Measurements from ENCODE around the gene GSTM5. TPM values are rescaled to one million over a fixed set of nuclear protein-coding genes. Genes with fewer than 3 reads are reported as not detected.
"Not testable (repeated sequence)": the region's sequence is repeated elsewhere in the genome, so short reads cannot be mapped to it uniquely, and the experiment has no call there.

GSTM5 gene
- total RNA-seq, 4 donors from 2014 or later, result 0.85 to 5.0 (median 2.0) TPM; not detected in 1

DNA sequence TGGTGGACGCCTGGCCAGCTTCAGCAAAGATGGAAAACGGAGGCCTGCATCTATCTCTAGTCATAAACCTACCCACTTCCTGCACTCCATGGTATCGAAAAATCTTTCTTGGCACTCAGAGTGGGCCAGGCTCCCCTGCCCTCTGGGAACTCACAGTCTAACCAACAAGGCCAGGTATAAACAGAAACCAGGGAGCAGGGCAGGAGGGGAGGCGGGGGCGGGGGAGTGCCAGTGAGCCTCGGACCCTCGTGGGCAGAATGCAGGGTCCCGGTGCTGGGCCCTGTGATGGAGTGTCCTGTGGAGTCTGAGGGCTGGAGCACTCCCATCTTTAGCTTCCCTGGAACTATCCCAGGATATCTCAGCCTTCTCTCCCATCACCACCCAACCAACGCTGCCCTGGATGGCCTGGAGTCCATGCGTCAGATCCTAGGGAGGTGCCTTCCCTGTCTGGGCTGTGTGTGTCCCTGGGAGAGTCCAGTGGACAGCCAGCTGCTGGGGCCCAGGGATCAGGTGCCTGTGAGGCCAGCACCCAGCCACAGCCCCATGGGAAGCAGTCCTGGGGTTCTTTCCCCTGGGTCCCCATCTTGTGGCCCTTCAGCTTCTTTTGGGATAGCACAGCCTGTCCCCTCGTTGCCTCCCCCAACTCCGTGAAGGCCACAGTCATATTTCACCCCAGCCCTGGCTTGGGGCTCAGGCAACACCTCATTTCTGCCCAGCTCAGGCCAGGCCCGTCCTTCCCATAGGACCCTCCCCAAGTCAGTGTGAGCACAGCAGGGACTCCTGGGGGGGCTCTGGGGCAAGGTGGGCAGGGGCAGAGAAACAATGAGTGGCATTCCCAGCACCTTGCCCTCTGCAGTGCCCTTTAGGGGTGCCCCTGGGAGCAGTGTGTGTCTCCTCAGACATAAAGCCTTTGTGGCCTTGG, 52.8 kb downstream of the GSTM5 start:
- H3K4me3 ChIP-seq, result peak overlapping the region in 1 of 4 donors; percentile 66

GRCh38 chr1:109765483-109765815, 53.4 kb downstream of the GSTM5 start:
- peaks cover 0 to 51% (median 0%) of the 10 kb centered on the region in 4 donors for H3K4me1 ChIP-seq
- H3K27ac ChIP-seq, result peak overlapping the region in 3 of 4 donors; percentile 93 to 94 (median 94)
- no peaks in the 10 kb centered on the region for H3K9me3 ChIP-seq
- peaks cover 0 to 6% (median 0%) of the 10 kb centered on the region in 3 donors for H3K36me3 ChIP-seq
- H3K4me3 ChIP-seq, result no peak overlapping the region
- TF ChIP-seq CTCF (IDR thresholded peaks at IDR 0.05), result no peak
- TF ChIP-seq POLR2A (IDR thresholded peaks at IDR 0.05), result no peak
- DNase-seq, result peak in 1 of 3 donors; percentile 23
- no peaks in the 10 kb centered on the region for H3K27me3 ChIP-seq

More for the DNA sequence above, 52.8 kb downstream of the GSTM5 start:
- DNase-seq, result peak in 2 of 3 donors; percentile 57 to 66
- Histone ChIP-seq H3K27me3 (no peaks in the 10 kb centered on the region), H3K9me3 (no peaks in the 10 kb centered on the region), H3K27ac (peak overlapping the region in 3 of 4 donors; percentile 93 to 94 (median 94)), H3K4me1 (peaks cover 0 to 51% (median 0%) of the 10 kb centered on the region in 4 donors), H3K36me3 (peaks cover 0 to 10% (median 0%) of the 10 kb centered on the region in 3 donors)
- TF ChIP-seq CTCF (IDR thresholded peaks at IDR 0.05) (no peak), POLR2A (IDR thresholded peaks at IDR 0.05) (peak in 1 of 2 donors; percentile 56)

GRCh38 chr1:109765896-109766615, 54.0 kb downstream of the GSTM5 start:
- peak in 2 of 3 donors; percentile 76 to 86 for DNase-seq
- H3K36me3 ChIP-seq, result peaks cover 0 to 6% (median 0%) of the 10 kb centered on the region in 3 donors
- TF ChIP-seq CTCF (IDR thresholded peaks at IDR 0.05), result no peak
- TF ChIP-seq POLR2A (IDR thresholded peaks at IDR 0.05), result peak; percentile 68 to 80
- no peaks in the 10 kb centered on the region for H3K9me3 ChIP-seq
- H3K27me3 ChIP-seq, result no peaks in the 10 kb centered on the region
- peak overlapping the region in 3 of 4 donors; percentile 93 to 94 (median 94) for H3K27ac ChIP-seq
- peak overlapping the region in 2 of 4 donors; percentile 15 to 23 for H3K4me3 ChIP-seq
- H3K4me1 ChIP-seq, result peaks cover 0 to 46% (median 0%) of the 10 kb centered on the region in 4 donors

DNA sequence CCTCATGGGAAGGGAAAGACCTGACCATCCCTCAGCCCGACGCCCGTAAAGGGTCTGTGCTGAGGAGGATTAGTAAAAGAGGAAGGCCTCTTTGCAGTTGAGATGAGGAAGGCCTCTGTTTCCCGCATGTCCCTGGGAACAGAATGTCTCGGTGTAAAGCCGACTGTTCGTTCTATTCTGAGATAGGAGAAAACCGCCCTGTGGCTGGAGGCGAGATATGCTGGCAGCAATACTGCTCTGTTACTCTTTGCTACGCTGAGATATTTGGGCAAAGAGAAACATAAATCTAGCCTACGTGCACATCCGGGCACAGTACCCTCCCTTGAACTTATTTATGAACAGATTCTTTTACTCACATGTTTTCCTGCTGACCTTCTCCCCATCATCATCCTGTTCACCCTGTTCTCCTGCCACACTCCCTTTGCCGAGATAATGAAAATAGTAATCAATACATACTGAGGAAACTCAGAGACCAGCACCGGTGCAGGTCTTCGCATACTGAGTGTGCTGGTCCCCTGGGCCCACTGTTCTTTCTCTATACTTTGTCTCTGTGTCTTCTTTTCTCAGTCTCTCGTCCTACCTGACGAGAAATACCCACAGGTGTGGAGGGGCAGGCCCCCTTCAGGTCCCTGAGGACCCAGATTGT, 55.1 kb downstream of the GSTM5 start:
- DNase-seq, result peak in 2 of 3 donors; percentile 23 to 34
- H3K27me3 ChIP-seq, H3K36me3 ChIP-seq, H3K4me3 ChIP-seq, H3K9me3 ChIP-seq: not testable (repeated sequence)
- peak overlapping the region in 3 of 4 donors; percentile 93 to 94 (median 94) for H3K27ac ChIP-seq
- H3K4me1 ChIP-seq, result peaks cover 0 to 43% (median 0%) of the 10 kb centered on the region in 4 donors

Other genes starting within 250 kb of the GSTM5 start
- under 1 TPM in 1 of 4 donors, not detected in 3; 0.67 TPM for gene SYPL2, start 245.7 kb upstream of the GSTM5 start, total RNA-seq
- gene ATXN7L2, start 228.3 kb upstream of the GSTM5 start, total RNA-seq, result 10 to 100 TPM in 1 of 4 donors, 1 to 10 TPM in 3; 2.3 to 12.7 (median 7.3) TPM
- gene CYB561D1, start 218.2 kb upstream of the GSTM5 start, total RNA-seq, result 10 to 100 TPM in 3 of 4 donors, 1 to 10 TPM in 1; 1.7 to 24.0 (median 20.9) TPM
- gene AMIGO1, start 202.5 kb upstream of the GSTM5 start, total RNA-seq, result 1 to 10 TPM; 2.5 to 7.4 (median 5.0) TPM
- under 1 TPM in 1 of 4 donors, not detected in 3; 0.40 TPM for gene GPR61, start 172.4 kb upstream of the GSTM5 start, total RNA-seq
- 1 to 10 TPM; 4.1 to 6.8 (median 5.8) TPM for gene GNAI3, start 163.6 kb upstream of the GSTM5 start, total RNA-seq
- not detected for gene GNAT2, start 92.6 kb upstream of the GSTM5 start, total RNA-seq
- gene AMPD2, start 92.4 kb upstream of the GSTM5 start, total RNA-seq, result 100 to 1,000 TPM in 3 of 4 donors, 10 to 100 TPM in 1; 48.3 to 158 (median 110) TPM
- 100 to 1,000 TPM in 3 of 4 donors, 10 to 100 TPM in 1; 76.7 to 276 (median 228) TPM for gene GSTM4, start 56.2 kb upstream of the GSTM5 start, total RNA-seq
- 100 to 1,000 TPM in 2 of 4 donors, 10 to 100 TPM in 2; 38.5 to 242 (median 116) TPM for gene GSTM2, start 44.2 kb upstream of the GSTM5 start, total RNA-seq
- gene GSTM1, start 24.4 kb upstream of the GSTM5 start, total RNA-seq, result 10 to 100 TPM in 1 of 4 donors, not detected in 3; 93.7 TPM
- gene GSTM3, start 28.8 kb downstream of the GSTM5 start, total RNA-seq, result 10 to 100 TPM; 16.3 to 72.6 (median 32.4) TPM
- gene EPS8L3, start 51.7 kb downstream of the GSTM5 start, total RNA-seq, result 100 to 1,000 TPM; 263 to 745 (median 649) TPM
- gene CSF1, start 198.6 kb downstream of the GSTM5 start, total RNA-seq, result 10 to 100 TPM in 3 of 4 donors, 1 to 10 TPM in 1; 8.9 to 49.5 (median 26.6) TPM

Data from Peyer's patch (tissue), 4 donors.